CD14-positive monocyte (primary cell): Measurements from ENCODE around the gene RIPK1. TPM values are rescaled to one million over a fixed set of nuclear protein-coding genes. Genes with fewer than 3 reads are reported as not detected.

Experiments used
- DNase-seq, 3 donors: peaks; one replicate each; pipeline ENCODE4 v3.0.0-alpha.2; 2011 to 2022
- H2AFZ ChIP-seq: 2 replicates; pipeline ENCODE4 v1.6.0; 2012; ENCODE audit warnings: mild to moderate bottlenecking, low read depth, low read length, inconsistent platforms; ENCODE audit not compliant: insufficient read depth, poor library complexity, severe bottlenecking
- H3K27ac ChIP-seq, 2 donors: 1 replicate in 1 of 2; 2 replicates in 1 of 2; pipeline ENCODE4 v1.5.1; 2012 to 2013; ENCODE audit warnings: low read length in 2 of 2, control low read depth in 1 of 2, inconsistent platforms in 1 of 2, low read depth in 1 of 2, mild to moderate bottlenecking in 1 of 2
- H3K27me3 ChIP-seq, 2 donors: one replicate each; pipeline versions ENCODE4 v1.6.0 to v1.6.1; 2011 to 2013; ENCODE audit warnings: low read length in 2 of 2; ENCODE audit not compliant: control insufficient read depth in 2 of 2, insufficient read depth in 2 of 2
- H3K36me3 ChIP-seq, 2 donors: replicated peaks in 1 of 2; 1 replicate in 1 of 2; 2 replicates in 1 of 2; pipeline versions ENCODE4 v1.5.1 to v1.6.1; 2012 to 2013; ENCODE audit warnings: low read length in 2 of 2, control low read depth in 1 of 2, inconsistent platforms in 1 of 2, mild to moderate bottlenecking in 1 of 2; ENCODE audit not compliant: insufficient read depth in 2 of 2, control insufficient read depth in 1 of 2
- H3K4me1 ChIP-seq, 2 donors: 1 replicate in 1 of 2; 2 replicates in 1 of 2; pipeline versions ENCODE4 v1.5.1 to v1.6.1; 2012 to 2013; ENCODE audit warnings: low read length in 2 of 2, control low read depth in 1 of 2, inconsistent platforms in 1 of 2, mild to moderate bottlenecking in 1 of 2, moderate library complexity in 1 of 2; ENCODE audit not compliant: insufficient read depth in 2 of 2, control insufficient read depth in 1 of 2
- H3K4me2 ChIP-seq: replicated peaks from 2 replicates; pipeline ENCODE3; 2012; ENCODE audit warnings: low read length, moderate library complexity, mild to moderate bottlenecking; ENCODE audit not compliant: poor library complexity, severe bottlenecking; ENCODE audit errors: extremely low read depth
- H3K4me3 ChIP-seq, 3 experiments: fragments of 200-600 bp in 1 of 3; sonication (generic) in 1 of 3; replicated peaks in 1 of 3; 1 replicate in 2 of 3; 2 replicates in 1 of 3; pipeline ENCODE4 v1.5.1; 2011 to 2013; ENCODE audit warnings: low read length in 3 of 3, mild to moderate bottlenecking in 3 of 3, control low read depth in 2 of 3, low read depth in 2 of 3, inconsistent platforms in 1 of 3, moderate library complexity in 1 of 3
- H3K79me2 ChIP-seq: 2 replicates; pipeline ENCODE4 v1.6.0; 2012; ENCODE audit warnings: mild to moderate bottlenecking, control low read depth, inconsistent platforms, low read length, moderate library complexity; ENCODE audit not compliant: insufficient read depth
- H3K9ac ChIP-seq: 2 replicates; pipeline ENCODE4 v1.6.0; 2017; ENCODE audit warnings: low read length, mild to moderate bottlenecking; ENCODE audit not compliant: insufficient read depth, poor library complexity, severe bottlenecking
- H3K9me3 ChIP-seq, 2 donors: replicated peaks in 1 of 2; 1 replicate in 1 of 2; 2 replicates in 1 of 2; pipeline versions ENCODE4 v1.5.1 to v1.6.1; 2012 to 2013; ENCODE audit warnings: low read length in 2 of 2, control low read depth in 1 of 2; ENCODE audit not compliant: control insufficient read depth in 1 of 2, insufficient read depth in 1 of 2
- H4K20me1 ChIP-seq: 2 replicates; pipeline ENCODE4 v1.6.0; 2012; ENCODE audit warnings: mild to moderate bottlenecking, low read length, control low read depth, moderate library complexity; ENCODE audit not compliant: insufficient read depth
- H3K27ac Mint-ChIP-seq, 7 donors: one replicate each; pipeline ENCODE4 v1.8.0; 2020; ENCODE audit warnings: mild to moderate bottlenecking in 7 of 7, mixed read lengths in 7 of 7, moderate library complexity in 6 of 7, inconsistent platforms in 2 of 7
- H3K27me3 Mint-ChIP-seq, 3 donors: one replicate each; pipeline ENCODE4 v1.8.0; 2021 to 2022; ENCODE audit warnings: low read depth in 3 of 3, mild to moderate bottlenecking in 3 of 3, mixed read lengths in 3 of 3, moderate library complexity in 3 of 3, inconsistent platforms in 1 of 3
- H3K36me3 Mint-ChIP-seq, 2 donors: one replicate each; pipeline ENCODE4 v1.8.0; 2020; ENCODE audit warnings: mixed read lengths in 2 of 2, inconsistent platforms in 1 of 2, mild to moderate bottlenecking in 1 of 2
- H3K4me1 Mint-ChIP-seq: one replicate; pipeline ENCODE4 v1.8.0; 2020; ENCODE audit warnings: mild to moderate bottlenecking, mixed read lengths
- H3K4me3 Mint-ChIP-seq, 2 donors: one replicate each; pipeline ENCODE4 v1.8.0; 2020; ENCODE audit warnings: mild to moderate bottlenecking in 2 of 2, mixed read lengths in 2 of 2, moderate library complexity in 1 of 2
- H3K9me3 Mint-ChIP-seq, 7 donors: one replicate each; pipeline ENCODE4 v1.8.0; 2020 to 2022; ENCODE audit warnings: mixed read lengths in 7 of 7, mild to moderate bottlenecking in 6 of 7, moderate library complexity in 6 of 7, inconsistent platforms in 2 of 7
- WGBS: methylation state at CpG from one replicate; pipeline ENCODE4 v1.1.5; 2013; ENCODE audit warnings: missing lambda C conversion rate; ENCODE audit not compliant: insufficient coverage; 5-methylcytosine and 5-hydroxymethylcytosine counted together
- intact Hi-C, 2 donors: fragments of 100-400 bp; cut with micrococcal nuclease; formaldehyde crosslinking; loops; one replicate each; pipeline versions ENCODE4 v1.15.0 to v1.15.1; 2023
- polyA plus RNA-seq, 3 donors: library from polyadenylated mRNA; depleted of rRNA in 1 of 3; unstranded in 2 of 3; stranded (reverse) in 1 of 3; fragments of 300-500 nt in 2 of 3; fragments of >200 nt in 1 of 3; fragmentation: Illumina TruSeq in 2 of 3; gene quantifications; 1 replicate in 2 of 3; 2 replicates in 1 of 3; pipeline ENCODE4 v1.2.3, GENCODE V29; 2012 to 2021
- TF ChIP-seq, protein P1 (sequence below): fragments of 200-600 bp; IDR thresholded peaks from one replicate; pipeline ENCODE4 v1.8.0; 2022; ENCODE audit warnings: antibody characterized with exemption, mild to moderate bottlenecking

The RIPK1 gene
- polyA plus RNA-seq, 3 donors = 6.0 to 9.6 (median 9.6) TPM

DNA sequence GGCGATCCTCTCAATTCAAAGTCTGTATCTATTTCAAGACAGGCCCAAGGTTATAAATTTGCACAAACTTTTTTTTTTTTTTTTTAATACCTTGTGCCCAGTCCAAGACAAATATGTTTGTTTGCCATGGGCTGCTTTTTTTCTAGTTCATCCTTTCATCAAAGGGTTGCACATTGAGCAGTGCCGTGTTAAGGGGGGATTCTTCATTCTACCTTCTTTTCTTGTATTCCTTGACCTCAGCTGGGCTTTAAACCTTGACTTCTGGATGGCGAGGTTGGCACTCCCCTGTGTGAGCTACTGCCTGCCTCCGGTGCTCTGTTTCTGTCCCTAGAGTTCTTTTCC lies 7.4 kb downstream of the RIPK1 start:
- no CpG with 5 or more reads among the region's 4 CpGs for WGBS
- Histone ChIP-seq H3K27me3 (no peaks in the 10 kb centered on the region), H3K4me3 (no peak overlapping the region), H3K4me2 (no peak overlapping the region), H3K9ac (no peak overlapping the region), H2AFZ (no peak overlapping the region), H3K79me2 (peaks cover 74% of the 10 kb centered on the region), H3K9me3 (no peaks in the 10 kb centered on the region), H4K20me1 (peaks cover 93% of the 10 kb centered on the region), H3K36me3 (peaks cover 46 to 61% of the 10 kb centered on the region in 2 donors), H3K27ac (no peak overlapping the region), H3K4me1 (peaks cover 7 to 15% of the 10 kb centered on the region in 2 donors)
- no peaks in the 10 kb centered on the region for H3K27me3 Mint-ChIP-seq
- no peak for DNase-seq
- no peak overlapping the region for H3K4me3 Mint-ChIP-seq
- peak overlapping the region in 1 of 7 donors; percentile 5 for H3K27ac Mint-ChIP-seq
- H3K9me3 Mint-ChIP-seq = peaks cover 0 to 1% (median 0%) of the 10 kb centered on the region in 7 donors
- TF ChIP-seq, protein P1, sequence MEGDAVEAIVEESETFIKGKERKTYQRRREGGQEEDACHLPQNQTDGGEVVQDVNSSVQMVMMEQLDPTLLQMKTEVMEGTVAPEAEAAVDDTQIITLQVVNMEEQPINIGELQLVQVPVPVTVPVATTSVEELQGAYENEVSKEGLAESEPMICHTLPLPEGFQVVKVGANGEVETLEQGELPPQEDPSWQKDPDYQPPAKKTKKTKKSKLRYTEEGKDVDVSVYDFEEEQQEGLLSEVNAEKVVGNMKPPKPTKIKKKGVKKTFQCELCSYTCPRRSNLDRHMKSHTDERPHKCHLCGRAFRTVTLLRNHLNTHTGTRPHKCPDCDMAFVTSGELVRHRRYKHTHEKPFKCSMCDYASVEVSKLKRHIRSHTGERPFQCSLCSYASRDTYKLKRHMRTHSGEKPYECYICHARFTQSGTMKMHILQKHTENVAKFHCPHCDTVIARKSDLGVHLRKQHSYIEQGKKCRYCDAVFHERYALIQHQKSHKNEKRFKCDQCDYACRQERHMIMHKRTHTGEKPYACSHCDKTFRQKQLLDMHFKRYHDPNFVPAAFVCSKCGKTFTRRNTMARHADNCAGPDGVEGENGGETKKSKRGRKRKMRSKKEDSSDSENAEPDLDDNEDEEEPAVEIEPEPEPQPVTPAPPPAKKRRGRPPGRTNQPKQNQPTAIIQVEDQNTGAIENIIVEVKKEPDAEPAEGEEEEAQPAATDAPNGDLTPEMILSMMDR = no peak
- intact Hi-C loops = no loop called here
- H3K4me1 Mint-ChIP-seq = peaks cover 19% of the 10 kb centered on the region
- peaks cover 44 to 69% of the 10 kb centered on the region in 2 donors for H3K36me3 Mint-ChIP-seq

DNA sequence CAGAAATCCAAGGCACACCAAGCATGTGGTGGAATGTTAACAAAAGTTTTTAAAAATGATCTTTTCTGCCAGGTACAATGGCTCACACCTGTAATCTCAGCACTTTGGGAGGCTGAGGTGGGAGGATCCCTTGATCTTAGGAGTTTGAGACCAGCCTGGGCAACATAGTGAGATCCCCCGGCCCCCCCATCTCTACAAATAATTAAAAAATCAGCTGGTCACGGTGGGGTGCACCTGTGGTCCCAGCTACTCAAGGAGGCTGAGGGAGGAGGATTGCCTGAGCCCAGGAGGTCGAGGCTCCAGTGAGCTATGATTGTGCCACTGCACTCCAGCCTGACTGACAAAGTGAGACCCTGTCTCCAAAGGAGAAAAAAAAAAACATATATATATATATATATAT lies 8.0 kb downstream of the RIPK1 start:
- Histone ChIP-seq H3K36me3 (peaks cover 52 to 66% of the 10 kb centered on the region in 2 donors), H3K79me2 (peaks cover 68% of the 10 kb centered on the region), H3K27ac (no peak overlapping the region), H3K4me1 (peaks cover 7 to 12% of the 10 kb centered on the region in 2 donors), H3K4me2 (no peak overlapping the region), H3K27me3 (no peaks in the 10 kb centered on the region), H2AFZ (no peak overlapping the region), H3K4me3 (no peak overlapping the region), H3K9me3 (no peaks in the 10 kb centered on the region), H4K20me1 (peaks cover 93% of the 10 kb centered on the region), H3K9ac (no peak overlapping the region)
- Mint-ChIP-seq H3K4me1 (peaks cover 16% of the 10 kb centered on the region), H3K27me3 (no peaks in the 10 kb centered on the region), H3K4me3 (no peak overlapping the region), H3K9me3 (peaks cover 0 to 1% (median 0%) of the 10 kb centered on the region in 7 donors), H3K36me3 (peaks cover 50 to 72% of the 10 kb centered on the region in 2 donors), H3K27ac (no peak overlapping the region)
- intact Hi-C loops = no loop called here
- TF ChIP-seq, protein P1 = no peak
- DNase-seq = no peak
- WGBS = no CpG with 5 or more reads among the region's 3 CpGs
